Right lobe of liver (tissue), 4 donors: ENCODE data around the gene SLC25A2.
A peak's percentile ranks its signal among the peaks of the same experiment; 100 is the strongest.

ENCODE experiments used
- POLR2A ChIP-seq: fragments of 450-650 bp; IDR thresholded peaks from one replicate; pipeline ENCODE4 v1.6.1; 2017; ENCODE audit warnings: antibody characterized with exemption, mild to moderate bottlenecking
- TF ChIP-seq, protein P1 (sequence below), 4 donors: fragments of 200-600 bp in 3 of 4; fragments of 450-650 bp in 1 of 4; IDR thresholded peaks; one replicate each; pipeline versions ENCODE4 v1.5.1 to v1.8.0; 2016 to 2022; ENCODE audit warnings: antibody characterized with exemption in 4 of 4, mild to moderate bottlenecking in 2 of 4
- donor health status: DM: no; HTN: no; CAD: no.
- donor health status: DM: no; HTN: no; CAD: no.
- donor health status: DM: no; HTN: yes; CAD: no.

- TF ChIP-seq, protein P1, sequence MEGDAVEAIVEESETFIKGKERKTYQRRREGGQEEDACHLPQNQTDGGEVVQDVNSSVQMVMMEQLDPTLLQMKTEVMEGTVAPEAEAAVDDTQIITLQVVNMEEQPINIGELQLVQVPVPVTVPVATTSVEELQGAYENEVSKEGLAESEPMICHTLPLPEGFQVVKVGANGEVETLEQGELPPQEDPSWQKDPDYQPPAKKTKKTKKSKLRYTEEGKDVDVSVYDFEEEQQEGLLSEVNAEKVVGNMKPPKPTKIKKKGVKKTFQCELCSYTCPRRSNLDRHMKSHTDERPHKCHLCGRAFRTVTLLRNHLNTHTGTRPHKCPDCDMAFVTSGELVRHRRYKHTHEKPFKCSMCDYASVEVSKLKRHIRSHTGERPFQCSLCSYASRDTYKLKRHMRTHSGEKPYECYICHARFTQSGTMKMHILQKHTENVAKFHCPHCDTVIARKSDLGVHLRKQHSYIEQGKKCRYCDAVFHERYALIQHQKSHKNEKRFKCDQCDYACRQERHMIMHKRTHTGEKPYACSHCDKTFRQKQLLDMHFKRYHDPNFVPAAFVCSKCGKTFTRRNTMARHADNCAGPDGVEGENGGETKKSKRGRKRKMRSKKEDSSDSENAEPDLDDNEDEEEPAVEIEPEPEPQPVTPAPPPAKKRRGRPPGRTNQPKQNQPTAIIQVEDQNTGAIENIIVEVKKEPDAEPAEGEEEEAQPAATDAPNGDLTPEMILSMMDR (IDR thresholded peaks at IDR 0.05) = peak in 2 of 4 donors; percentile 4 to 29
- no peak for TF ChIP-seq POLR2A
Measured at GRCh38 chr5:141326088-141326854, 22.4 kb upstream of the SLC25A2 start.
